ENCODE results near the gene KRTAP5-3.
A peak's percentile ranks its signal among the peaks of the same experiment; 100 is the strongest.

KRTAP5-3 gene

GRCh38 chr11:1572197-1573076 is 35.8 kb downstream of the KRTAP5-3 start, which contains the start of gene DUSP8:
TSS of gene DUSP8 (minus strand) at chr11:1572271. CDS start at chr11:1565826, 6,445 bp downstream.
- TF ChIP-seq CTCF (IDR thresholded peaks at IDR 0.05; ENCODE audit: extremely low read depth, missing control alignments): no peak

GRCh38 chr11:1571760-1572196 is 36.5 kb downstream of the KRTAP5-3 start:
- DNase-seq (ENCODE audit: low spot score): no peak
- TF ChIP-seq CTCF (IDR thresholded peaks at IDR 0.05; ENCODE audit: extremely low read depth, missing control alignments): no peak

More at GRCh38 chr11:1572197-1573076, 35.8 kb downstream of the KRTAP5-3 start, which contains the start of gene DUSP8:
- peak; percentile 98 for DNase-seq (ENCODE audit: low spot score)

GRCh38 chr11:1570896-1571759 is 37.1 kb downstream of the KRTAP5-3 start:
- TF ChIP-seq CTCF (IDR thresholded peaks at IDR 0.05; ENCODE audit: extremely low read depth, missing control alignments): no peak
- no peak for DNase-seq (ENCODE audit: low spot score)

GRCh38 chr11:1570531-1570895 is 37.8 kb downstream of the KRTAP5-3 start:
- DNase-seq (ENCODE audit: low spot score): no peak
- no peak for TF ChIP-seq CTCF (IDR thresholded peaks at IDR 0.05; ENCODE audit: extremely low read depth, missing control alignments)

- TF ChIP-seq CTCF (IDR thresholded peaks at IDR 0.05; ENCODE audit: extremely low read depth, missing control alignments): no peak
- no peak for DNase-seq (ENCODE audit: low spot score)
Measured at GRCh38 chr11:1570001-1570453, 38.2 kb downstream of the KRTAP5-3 start.

GRCh38 chr11:1569251-1569780 is 38.9 kb downstream of the KRTAP5-3 start:
- no peak for DNase-seq (ENCODE audit: low spot score)

More at GRCh38 chr11:1569251-1569780, 38.9 kb downstream of the KRTAP5-3 start:
- TF ChIP-seq CTCF (IDR thresholded peaks at IDR 0.05; ENCODE audit: extremely low read depth, missing control alignments): no peak

Measured in GM20000 (cell line).